Heart left ventricle (tissue), 13 donors: ENCODE results near the gene FKBP2.

Source experiments
- POLR2A ChIP-seq, 2 donors: fragments of 450-650 bp; IDR thresholded peaks; one replicate each; pipeline ENCODE4 v1.6.1; 2017; ENCODE audit warnings: antibody characterized with exemption in 2 of 2, mild to moderate bottlenecking in 2 of 2, moderate library complexity in 2 of 2
- TF ChIP-seq, protein P1 (sequence below), 12 donors: fragments of 200-600 bp; sonication (generic) in 4 of 12; IDR thresholded peaks; one replicate each; pipeline versions ENCODE4 v1.5.0 to v1.8.0; 2018 to 2022; ENCODE audit warnings: antibody characterized with exemption in 12 of 12, mild to moderate bottlenecking in 5 of 12
- donor health status: ischemic (EF 13 %, LVEDD 7.1; RV severe dilation, severe dysfunction).
- donor health status: DM: no; HTN: yes; CAD: no.
- donor health status: DM: no; HTN: no; CAD: no.
- donor health status: ischemic (EF 25% LVEDD 6.9; RV normal size, moderate dysfunction).
- donor health status: ischemic (EF 25% LVEDD 5.7; RV mildly dilated, moderate dysfunction).
- donor health status: ischemic (EF 35%, LVEDD 5.7; RV mildly dilated, moderate dysfunction).
- donor health status: nonischemic (EF 11% LVEDD 7.7; RV severe dilation, severe dysfunction).
- donor health status: DM: yes; HTN: yes; CAD: no.
- donor health status: PGD.
- donor health status: ischemic (EF 29% LVEDD 5.4; RV normal size, mild dysfunction).
- donor health status: nonischemic (EF 23%, LVEDD 6.1; RV moderate dilation, normal function).

- TF ChIP-seq, protein P1, sequence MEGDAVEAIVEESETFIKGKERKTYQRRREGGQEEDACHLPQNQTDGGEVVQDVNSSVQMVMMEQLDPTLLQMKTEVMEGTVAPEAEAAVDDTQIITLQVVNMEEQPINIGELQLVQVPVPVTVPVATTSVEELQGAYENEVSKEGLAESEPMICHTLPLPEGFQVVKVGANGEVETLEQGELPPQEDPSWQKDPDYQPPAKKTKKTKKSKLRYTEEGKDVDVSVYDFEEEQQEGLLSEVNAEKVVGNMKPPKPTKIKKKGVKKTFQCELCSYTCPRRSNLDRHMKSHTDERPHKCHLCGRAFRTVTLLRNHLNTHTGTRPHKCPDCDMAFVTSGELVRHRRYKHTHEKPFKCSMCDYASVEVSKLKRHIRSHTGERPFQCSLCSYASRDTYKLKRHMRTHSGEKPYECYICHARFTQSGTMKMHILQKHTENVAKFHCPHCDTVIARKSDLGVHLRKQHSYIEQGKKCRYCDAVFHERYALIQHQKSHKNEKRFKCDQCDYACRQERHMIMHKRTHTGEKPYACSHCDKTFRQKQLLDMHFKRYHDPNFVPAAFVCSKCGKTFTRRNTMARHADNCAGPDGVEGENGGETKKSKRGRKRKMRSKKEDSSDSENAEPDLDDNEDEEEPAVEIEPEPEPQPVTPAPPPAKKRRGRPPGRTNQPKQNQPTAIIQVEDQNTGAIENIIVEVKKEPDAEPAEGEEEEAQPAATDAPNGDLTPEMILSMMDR (IDR thresholded peaks at IDR 0.05) = no peak
- TF ChIP-seq POLR2A (IDR thresholded peaks at IDR 0.05) = no peak
These were observed 3.2 kb downstream of the FKBP2 start for GRCh38 chr11:64244107-64244506.
